Breast epithelium (tissue), 4 donors: ENCODE results near the gene DMRT3. TPM values are rescaled to one million over a fixed set of nuclear protein-coding genes. Genes with fewer than 3 reads are reported as not detected.
"Not testable (repeated sequence)": the region's sequence is repeated elsewhere in the genome, so short reads cannot be mapped to it uniquely, and the experiment has no call there.

Experiments used
- DNase-seq, 2 donors: peaks; one replicate each; pipeline ENCODE4 v3.0.0-alpha.2; 2019; ENCODE audit warnings: low spot score in 2 of 2
- H3K27ac ChIP-seq, 2 donors: fragments of 200-600 bp; sonication (generic) in 1 of 2; one replicate each; pipeline ENCODE4 v1.5.1; 2016 to 2019; ENCODE audit warnings: mild to moderate bottlenecking in 1 of 2
- H3K27me3 ChIP-seq, 2 donors: fragments of 200-600 bp; sonication (generic) in 1 of 2; one replicate each; pipeline versions ENCODE4 v1.5.1 to v1.6.0; 2017 to 2019; ENCODE audit warnings: control low read depth in 1 of 2, mild to moderate bottlenecking in 1 of 2
- H3K36me3 ChIP-seq: fragments of 200-600 bp; one replicate; pipeline ENCODE4 v1.5.1; 2019
- H3K4me1 ChIP-seq, 2 donors: fragments of 200-600 bp; sonication (generic); one replicate each; pipeline ENCODE4 v1.5.1; 2016 to 2019; ENCODE audit warnings: control low read depth in 1 of 2
- H3K4me3 ChIP-seq, 3 donors: fragments of 200-600 bp; sonication (generic); 1 replicate in 2 of 3; 2 replicates in 1 of 3; pipeline ENCODE4 v1.5.1; 2016 to 2019; ENCODE audit warnings: mild to moderate bottlenecking in 3 of 3, moderate library complexity in 2 of 3
- H3K9me3 ChIP-seq, 2 donors: fragments of 200-600 bp; sonication (generic) in 1 of 2; one replicate each; pipeline ENCODE4 v1.5.1; 2016 to 2019; ENCODE audit warnings: control low read depth in 1 of 2
- CTCF ChIP-seq, 3 donors: fragments of 450-650 bp; IDR thresholded peaks; one replicate each; pipeline ENCODE4 v1.5.1; 2016 to 2017; ENCODE audit warnings: antibody characterized with exemption in 3 of 3, mild to moderate bottlenecking in 3 of 3, moderate library complexity in 3 of 3
- POLR2A ChIP-seq: fragments of 450-650 bp; IDR thresholded peaks from one replicate; pipeline ENCODE4 v1.6.1; 2016; ENCODE audit warnings: antibody characterized with exemption, mild to moderate bottlenecking, moderate library complexity
- POLR2AphosphoS5 ChIP-seq, 3 donors: sonication (generic); formaldehyde crosslinking; IDR thresholded peaks; one replicate each; pipeline ENCODE4 v1.6.1; 2017; ENCODE audit warnings: antibody characterized with exemption in 3 of 3
- intact Hi-C: fragments of 100-400 bp; cut with DNase I; formaldehyde crosslinking; loops from one replicate; pipeline ENCODE4 v1.15.1; 2023; ENCODE audit warnings: low total_unique reads
- total RNA-seq, 3 donors: library from RNA; depleted of rRNA; stranded (reverse); fragments of >200 nt; gene quantifications; one replicate each; pipeline ENCODE4 v1.1.0, GENCODE V29; 2016

DMRT3 gene
- total RNA-seq, 3 donors from 2014 or later: 0.29 to 1.8 (median 0.33) TPM

- TF ChIP-seq CTCF (IDR thresholded peaks at IDR 0.05) (no peak), POLR2AphosphoS5 (IDR thresholded peaks at IDR 0.05) (no peak), POLR2A (no peak)
- Histone ChIP-seq H3K27ac (peak overlapping the region in 1 of 2 donors; percentile 63), H3K36me3 (no peaks in the 10 kb centered on the region), H3K4me1 (no peaks in the 10 kb centered on the region), H3K4me3 (no peak overlapping the region), H3K27me3 (peaks cover 0 to 75% of the 10 kb centered on the region in 2 donors), H3K9me3 (no peaks in the 10 kb centered on the region)
- intact Hi-C loops: no loop called here
- no peak for DNase-seq
These were observed 6.2 kb downstream of the DMRT3 start for GRCh38 chr9:982394-983230.

DNA sequence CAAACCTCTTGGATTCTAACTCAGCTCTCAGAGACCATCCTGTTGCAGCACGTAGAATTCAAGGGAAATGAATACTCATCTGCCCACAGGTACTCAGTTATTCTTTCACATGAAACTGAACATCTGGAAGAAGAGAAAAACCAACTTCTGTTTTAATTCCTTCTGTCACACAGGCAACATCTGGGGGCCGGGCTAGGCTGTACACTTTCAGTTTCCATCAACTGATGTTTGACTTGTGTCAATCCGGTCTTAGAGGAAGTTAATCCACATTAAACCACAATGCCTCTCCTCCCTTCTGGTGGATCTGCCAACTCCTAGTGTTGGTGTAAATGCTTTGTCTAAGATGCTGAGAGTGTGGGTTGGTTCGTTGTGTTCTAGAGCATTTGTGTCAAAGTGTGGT is 17.6 kb downstream of the DMRT3 start:
- intact Hi-C loops: no loop called here
- Histone ChIP-seq H3K4me3 (no peak overlapping the region), H3K36me3 (no peaks in the 10 kb centered on the region), H3K27me3 (peaks cover 0 to 16% of the 10 kb centered on the region in 2 donors), H3K27ac (no peak overlapping the region), H3K9me3 (peaks cover 0 to 6% of the 10 kb centered on the region in 2 donors), H3K4me1 (no peaks in the 10 kb centered on the region)
- DNase-seq: no peak
- no peak for TF ChIP-seq CTCF (IDR thresholded peaks at IDR 0.05)
- no peak for TF ChIP-seq POLR2AphosphoS5 (IDR thresholded peaks at IDR 0.05)
- TF ChIP-seq POLR2A: no peak

DNA sequence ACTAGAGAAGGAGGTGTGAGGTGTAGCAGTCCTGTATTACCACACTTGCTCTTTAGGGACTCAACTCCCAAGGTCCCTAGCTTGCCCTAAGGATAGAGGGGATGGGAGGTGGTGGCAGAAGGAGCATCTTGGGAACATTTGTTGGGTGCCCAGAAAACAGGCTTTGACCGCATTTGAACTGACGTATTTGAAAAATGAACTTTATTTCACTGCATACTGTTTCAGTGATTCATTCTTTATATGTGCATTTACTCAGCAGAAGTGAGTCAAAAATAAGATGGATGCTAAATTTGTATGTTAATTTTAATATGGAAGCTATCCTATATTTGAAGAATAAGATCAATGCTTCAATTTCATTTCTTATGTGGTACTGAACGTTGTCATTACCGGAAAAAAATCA is 18.7 kb downstream of the DMRT3 start:
- TF ChIP-seq CTCF (IDR thresholded peaks at IDR 0.05) (no peak), POLR2AphosphoS5 (IDR thresholded peaks at IDR 0.05) (no peak), POLR2A (no peak)
- H3K4me1 ChIP-seq: no peaks in the 10 kb centered on the region
- no peaks in the 10 kb centered on the region for H3K36me3 ChIP-seq
- intact Hi-C loops: no loop called here
- H3K27ac ChIP-seq: peak overlapping the region in 1 of 2 donors; percentile 26
- DNase-seq: no peak
- no peak overlapping the region for H3K4me3 ChIP-seq
- peaks cover 0 to 12% of the 10 kb centered on the region in 2 donors for H3K27me3 ChIP-seq
- H3K9me3 ChIP-seq: peaks cover 0 to 6% of the 10 kb centered on the region in 2 donors

- Histone ChIP-seq H3K36me3 (no peaks in the 10 kb centered on the region), H3K4me3 (no peak overlapping the region), H3K27ac (peak overlapping the region in 1 of 2 donors; percentile 26), H3K27me3 (peaks cover 0 to 6% of the 10 kb centered on the region in 2 donors), H3K4me1 (no peaks in the 10 kb centered on the region), H3K9me3 (peaks cover 0 to 6% of the 10 kb centered on the region in 2 donors)
- no peak for TF ChIP-seq POLR2A
- TF ChIP-seq CTCF (IDR thresholded peaks at IDR 0.05): no peak
- TF ChIP-seq POLR2AphosphoS5 (IDR thresholded peaks at IDR 0.05): no peak
- intact Hi-C loops: no loop called here
- DNase-seq: no peak
These were observed 19.3 kb downstream of the DMRT3 start for GRCh38 chr9:995781-996180.

DNA sequence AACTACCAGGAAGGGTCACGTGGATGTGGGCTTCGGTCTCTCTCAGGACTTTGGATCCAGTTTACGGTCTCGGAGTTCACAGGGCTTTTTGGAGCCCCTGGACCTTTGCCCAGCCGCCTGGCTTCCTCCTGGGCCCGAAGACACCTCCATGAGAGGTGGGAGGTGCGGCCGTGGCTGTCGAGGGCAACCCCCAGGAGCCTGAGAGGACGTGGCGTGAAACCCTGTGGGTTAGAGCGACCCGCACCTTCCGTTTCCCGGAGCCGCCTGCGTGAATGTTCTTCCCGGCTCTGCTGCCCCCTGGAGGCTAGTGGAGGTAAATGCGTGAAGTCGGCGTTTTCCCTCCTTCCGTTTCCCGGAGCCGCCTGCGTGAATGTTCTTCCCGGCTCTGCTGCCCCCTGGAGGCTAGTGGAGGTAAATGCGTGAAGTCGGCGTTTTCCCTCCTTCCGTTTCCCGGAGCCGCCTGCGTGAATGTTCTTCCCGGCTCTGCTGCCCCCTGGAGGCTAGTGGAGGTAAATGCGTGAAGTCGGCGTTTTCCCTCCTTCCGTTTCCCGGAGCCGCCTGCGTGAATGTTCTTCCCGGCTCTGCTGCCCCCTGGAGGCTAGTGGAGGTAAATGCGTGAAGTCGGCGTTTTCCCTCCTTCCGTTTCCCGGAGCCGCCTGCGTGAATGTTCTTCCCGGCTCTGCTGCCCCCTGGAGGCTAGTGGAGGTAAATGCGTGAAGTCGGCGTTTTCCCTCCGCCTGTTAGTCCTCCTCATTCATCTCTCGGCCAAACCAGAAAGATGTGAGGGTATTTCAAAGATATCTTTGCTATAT is 22.1 kb downstream of the DMRT3 start:
- H3K36me3 ChIP-seq, H3K27ac ChIP-seq, intact Hi-C loops, H3K4me3 ChIP-seq, DNase-seq, H3K4me1 ChIP-seq, H3K9me3 ChIP-seq, H3K27me3 ChIP-seq: not testable (repeated sequence)
